SU-DHL-6 (cell line): ENCODE data around the gene RIMBP2.

ENCODE experiments used
- H2AFZ ChIP-seq: fragments of 200-600 bp; sonication (generic); 2 replicates; pipeline ENCODE4 v1.6.1; 2014; ENCODE audit warnings: low read depth, mild to moderate bottlenecking, moderate library complexity, mixed read lengths, antibody characterized with exemption, low read length; ENCODE audit not compliant: severe bottlenecking
- H3F3A ChIP-seq: fragments of 200-600 bp; shearing (Covaris generic); 2 replicates; pipeline ENCODE4 v1.6.0; 2016; ENCODE audit warnings: antibody characterized with exemption, mild to moderate bottlenecking; ENCODE audit not compliant: insufficient read depth
- H3K27ac ChIP-seq: fragments of 200-600 bp; sonication (generic); 2 replicates; pipeline ENCODE4 v1.5.1; 2016; ENCODE audit warnings: low read depth, mild to moderate bottlenecking, low read length, moderate library complexity, mixed read lengths
- H3K27me3 ChIP-seq: fragments of 200-600 bp; sonication (generic), shearing (Covaris generic); 2 replicates; pipeline ENCODE4 v1.6.0; 2014; ENCODE audit warnings: mild to moderate bottlenecking, low read length
- H3K36me3 ChIP-seq: fragments of 200-600 bp; sonication (generic); 2 replicates; pipeline ENCODE4 v1.6.1; 2014; ENCODE audit warnings: mild to moderate bottlenecking, low read length, mixed read lengths
- H3K4me2 ChIP-seq: fragments of 300-600, 200-600 bp; shearing (Covaris generic), sonication (generic); 2 replicates; pipeline ENCODE4 v1.6.0; 2014; ENCODE audit warnings: low read length, low read depth, mild to moderate bottlenecking; ENCODE audit not compliant: poor library complexity, severe bottlenecking
- H3K4me3 ChIP-seq: fragments of 200-600 bp; sonication (generic); 2 replicates; pipeline ENCODE4 v1.5.1; 2014; ENCODE audit warnings: antibody characterized with exemption, low read length, mild to moderate bottlenecking, mixed read lengths; ENCODE audit not compliant: insufficient read depth, poor library complexity, severe bottlenecking
- H3K79me2 ChIP-seq: fragments of 200-600 bp; sonication (generic); 2 replicates; pipeline ENCODE4 v1.6.1; 2014; ENCODE audit warnings: mild to moderate bottlenecking, low read length, moderate library complexity; ENCODE audit not compliant: insufficient read depth
- H3K9ac ChIP-seq: fragments of 200-600 bp; sonication (generic); 2 replicates; pipeline ENCODE4 v1.7.0; 2014; ENCODE audit warnings: mild to moderate bottlenecking, low read length
- H3K9me2 ChIP-seq: fragments of 200-600 bp; sonication (generic); replicated peaks from 2 replicates; pipeline ENCODE4 v1.6.1; 2014; ENCODE audit warnings: low read length; ENCODE audit not compliant: insufficient read depth
- H3K9me3 ChIP-seq: fragments of 200-600 bp; sonication (generic); 2 replicates; pipeline ENCODE4 v1.6.1; 2014; ENCODE audit warnings: low read length, mixed read lengths; ENCODE audit not compliant: insufficient read depth
- H4K20me1 ChIP-seq: fragments of 200-600 bp; sonication (generic); 2 replicates; pipeline ENCODE4 v1.6.1; 2014; ENCODE audit warnings: low read depth, mild to moderate bottlenecking, antibody characterized with exemption, low read length, moderate library complexity, mixed read lengths
- CTCF ChIP-seq: fragments of 200-600 bp; sonication (generic); IDR thresholded peaks from one replicate; pipeline ENCODE4 v1.5.1; 2017; ENCODE audit warnings: antibody characterized with exemption, mild to moderate bottlenecking, low read length, moderate library complexity; ENCODE audit not compliant: insufficient read depth, poor library complexity, severe bottlenecking
- EZH2phosphoT487 ChIP-seq: fragments of 200-600 bp; sonication (generic), shearing (Covaris generic); conservative IDR thresholded peaks from 2 replicates; pipeline ENCODE4 v1.6.1; 2018; ENCODE audit warnings: mild to moderate bottlenecking, antibody characterized with exemption, low read length, moderate library complexity, mixed read lengths

RIMBP2 gene

GRCh38 chr12:130667421-130667960, 48.6 kb downstream of the RIMBP2 start:
- Histone ChIP-seq H2AFZ (no peak overlapping the region), H3F3A (no peaks in the 10 kb centered on the region), H3K9me3 (no peaks in the 10 kb centered on the region), H3K4me2 (no peak overlapping the region), H3K9me2 (no peaks in the 10 kb centered on the region), H3K27ac (no peak overlapping the region), H3K9ac (no peak overlapping the region), H3K27me3 (no peaks in the 10 kb centered on the region), H3K4me3 (no peak overlapping the region), H3K79me2 (no peaks in the 10 kb centered on the region), H3K36me3 (no peaks in the 10 kb centered on the region), H4K20me1 (no peaks in the 10 kb centered on the region)
- TF ChIP-seq EZH2phosphoT487 (no peak), CTCF (no peak)

GRCh38 chr12:130666645-130667044, 49.5 kb downstream of the RIMBP2 start:
- Histone ChIP-seq H3K4me2 (no peak overlapping the region), H3K9me2 (no peaks in the 10 kb centered on the region), H4K20me1 (no peaks in the 10 kb centered on the region), H3K9me3 (no peaks in the 10 kb centered on the region), H3K36me3 (no peaks in the 10 kb centered on the region), H2AFZ (no peak overlapping the region), H3K9ac (no peak overlapping the region), H3K27me3 (no peaks in the 10 kb centered on the region), H3K4me3 (no peak overlapping the region), H3K79me2 (no peaks in the 10 kb centered on the region), H3K27ac (no peak overlapping the region), H3F3A (no peaks in the 10 kb centered on the region)
- TF ChIP-seq CTCF (no peak), EZH2phosphoT487 (no peak)

- Histone ChIP-seq H2AFZ (no peak overlapping the region), H3F3A (no peaks in the 10 kb centered on the region), H3K27ac (no peak overlapping the region), H3K36me3 (no peaks in the 10 kb centered on the region), H3K4me3 (no peak overlapping the region), H3K27me3 (no peaks in the 10 kb centered on the region), H3K9me3 (no peaks in the 10 kb centered on the region), H3K9ac (no peak overlapping the region), H4K20me1 (no peaks in the 10 kb centered on the region), H3K4me2 (no peak overlapping the region), H3K9me2 (no peaks in the 10 kb centered on the region), H3K79me2 (no peaks in the 10 kb centered on the region)
- TF ChIP-seq EZH2phosphoT487: no peak
- TF ChIP-seq CTCF: no peak
Measured at GRCh38 chr12:130665753-130666152, 50.3 kb downstream of the RIMBP2 start.

- Histone ChIP-seq H3K27me3 (no peaks in the 10 kb centered on the region), H3F3A (no peaks in the 10 kb centered on the region), H3K36me3 (no peaks in the 10 kb centered on the region), H3K9ac (no peak overlapping the region), H3K27ac (no peak overlapping the region), H3K4me3 (no peak overlapping the region), H2AFZ (no peak overlapping the region), H3K9me3 (no peaks in the 10 kb centered on the region), H4K20me1 (no peaks in the 10 kb centered on the region), H3K4me2 (no peak overlapping the region), H3K79me2 (no peaks in the 10 kb centered on the region), H3K9me2 (no peaks in the 10 kb centered on the region)
- no peak for TF ChIP-seq CTCF
Measured at GRCh38 chr12:130664772-130665171, 51.3 kb downstream of the RIMBP2 start.
